Activated CD8-positive, alpha-beta T cell treated with anti-CD3 and anti-CD28 coated beads, Interleukin-2, amount 10 ng/mL, durations not matched to agents 7 days and 5 days (primary cell): ENCODE measurements around the gene NOTCH4. TPM values are rescaled to one million over a fixed set of nuclear protein-coding genes. Genes with fewer than 3 reads are reported as not detected.

Source experiments
- ATAC-seq: fragments of 150-1000 bp; cut with Tn5 transposase; one replicate; pipeline ENCODE4 v1.10.0; 2021; ENCODE audit warnings: moderate library complexity
- CTCF ChIA-PET: fragments of 350-600 bp; sonication (Branson Sonifier 250); formaldehyde crosslinking; loops from one replicate; lab custom pipeline; 2021; ENCODE audit warnings: antibody characterized with exemption; lab: Charles Lee
- POLR2A ChIA-PET: fragments of 350-600 bp; sonication (Branson Sonifier 250); formaldehyde crosslinking; loops from one replicate; lab custom pipeline; 2021; ENCODE audit warnings: antibody characterized with exemption; lab: Charles Lee
- DNase-seq: peaks from one replicate; pipeline ENCODE4 v3.0.0-alpha.2; 2020
- H3K27ac Mint-ChIP-seq: one replicate; pipeline ENCODE4 v1.8.0; 2021; ENCODE audit warnings: mild to moderate bottlenecking, mixed read lengths
- H3K27me3 Mint-ChIP-seq: one replicate; pipeline ENCODE4 v1.8.0; 2021; ENCODE audit warnings: low read depth, mixed read lengths
- H3K36me3 Mint-ChIP-seq: one replicate; pipeline ENCODE4 v1.8.0; 2021; ENCODE audit warnings: low read depth, mixed read lengths
- H3K4me1 Mint-ChIP-seq: one replicate; pipeline ENCODE4 v1.8.0; 2021; ENCODE audit warnings: low read depth, mixed read lengths
- H3K4me3 Mint-ChIP-seq: one replicate; pipeline ENCODE4 v1.8.0; 2021; ENCODE audit warnings: mild to moderate bottlenecking, mixed read lengths
- H3K9me3 Mint-ChIP-seq: one replicate; pipeline ENCODE4 v1.8.0; 2022; ENCODE audit warnings: mixed read lengths; ENCODE audit not compliant: insufficient read depth
- microRNA-seq: library from miRNA; unstranded; fragments of <30 nt; microRNA quantifications from one replicate; pipeline ENCODE4 v1.2.0, GENCODE V29; 2022
- total RNA-seq, 2 experiments: library from RNA; stranded (reverse); gene quantifications; one replicate each; pipeline ENCODE4 v1.2.3, GENCODE V29; 2021

Gene NOTCH4
- total RNA-seq, 2 experiments from 2014 or later: 0.44 to 0.55 TPM

DNA sequence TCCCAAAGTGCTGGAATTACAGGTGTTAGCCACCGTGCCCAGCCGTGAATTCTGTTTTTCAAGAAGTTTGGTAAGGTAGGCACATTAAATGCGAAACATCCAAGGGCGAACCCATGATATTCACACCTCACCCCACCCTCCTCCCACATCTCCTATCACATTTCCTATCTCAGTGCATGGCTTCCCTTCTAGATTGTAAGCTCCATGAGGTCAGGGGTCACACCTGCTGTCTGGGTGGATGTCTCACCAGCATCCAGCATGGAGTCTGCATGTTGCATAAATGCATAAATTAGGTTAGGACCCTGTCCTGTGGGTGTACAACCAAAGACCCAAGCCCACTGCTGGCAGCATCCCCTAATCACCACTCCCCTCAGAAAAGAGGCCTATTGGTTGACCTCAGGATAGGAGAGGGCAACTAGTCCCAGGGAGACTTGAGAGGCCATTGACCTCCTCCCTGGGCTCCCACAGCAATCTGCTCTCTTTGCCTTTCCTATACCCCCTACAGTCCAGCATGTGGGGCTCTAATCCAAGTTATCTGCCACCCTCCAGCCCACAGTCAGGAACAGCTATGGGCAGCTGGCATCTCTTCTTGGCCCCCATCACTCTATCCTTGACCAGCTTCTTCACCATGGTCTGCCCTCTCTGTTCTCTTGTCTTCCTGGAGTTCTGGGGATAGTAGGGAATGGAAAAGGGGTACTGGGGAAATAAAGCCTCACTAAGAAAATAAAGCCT is 76.3 kb downstream of the NOTCH4 start:
- Mint-ChIP-seq H3K27ac (no peak overlapping the region), H3K4me1 (peaks cover 31% of the 10 kb centered on the region), H3K36me3 (no peaks in the 10 kb centered on the region), H3K9me3 (no peaks in the 10 kb centered on the region), H3K27me3 (peaks cover 43% of the 10 kb centered on the region), H3K4me3 (no peak overlapping the region)
- no peak for ATAC-seq
- DNase-seq: no peak
- ChIA-PET POLR2A (interaction anchor here (0.7 to 1.2 kb wide), 3 partner anchors 19 to 69 kb away, joined by 3 read pairs; partner anchors contain the start of gene ATF6B), CTCF (interaction anchor here (0.9 to 1.8 kb wide), 2 partner anchors 10 to 48 kb away, joined by 3 to 4 read pairs; no protein-coding TSS in a partner anchor)

DNA sequence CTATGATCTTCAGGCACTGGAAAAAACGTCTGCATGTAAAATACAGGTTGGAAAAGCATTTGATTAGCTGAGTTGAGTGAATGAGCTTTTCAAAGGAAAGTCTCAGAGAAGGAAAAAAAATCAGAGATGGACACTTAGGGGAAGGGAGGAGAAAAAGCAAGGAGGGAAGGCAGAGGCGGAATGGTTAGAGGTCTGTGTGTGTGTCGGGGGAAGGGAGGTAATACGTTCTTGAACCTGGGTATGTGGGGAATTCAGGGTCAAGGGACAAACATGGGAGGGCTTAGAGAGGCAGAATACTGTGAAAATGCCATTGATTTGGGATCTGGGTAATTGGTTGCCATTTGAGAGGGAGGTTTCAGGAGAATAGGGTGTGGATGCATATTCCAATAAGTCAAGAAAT is 77.2 kb downstream of the NOTCH4 start:
- DNase-seq (no peak), ATAC-seq (no peak)
- H3K4me3 Mint-ChIP-seq: no peak overlapping the region
- CTCF ChIA-PET: no interaction called here
- H3K36me3 Mint-ChIP-seq: no peaks in the 10 kb centered on the region
- H3K9me3 Mint-ChIP-seq: no peaks in the 10 kb centered on the region
- POLR2A ChIA-PET: no interaction called here
- peaks cover 23% of the 10 kb centered on the region for H3K4me1 Mint-ChIP-seq
- H3K27me3 Mint-ChIP-seq: peaks cover 46% of the 10 kb centered on the region
- peak overlapping the region; percentile 2 for H3K27ac Mint-ChIP-seq

DNA sequence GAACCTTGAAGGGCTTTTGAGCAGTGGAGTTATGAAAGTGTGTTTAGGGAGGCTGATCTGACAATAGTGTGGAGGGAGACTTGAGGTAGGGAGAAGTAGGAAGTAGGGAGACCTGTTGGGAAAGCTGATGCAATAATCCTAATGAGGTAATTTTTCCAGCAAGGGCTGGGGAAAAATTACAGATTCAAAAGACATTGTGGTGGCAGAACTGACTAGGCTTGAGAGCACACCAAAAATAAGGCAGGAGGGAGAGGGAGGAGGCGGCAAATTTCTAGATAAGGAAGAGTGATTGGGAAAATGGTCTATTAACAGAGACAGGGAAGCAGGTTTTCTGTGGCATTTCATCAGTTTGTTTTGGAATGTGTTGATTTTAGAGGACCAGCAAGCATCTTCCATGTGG is 77.6 kb downstream of the NOTCH4 start:
- no peak overlapping the region for H3K4me3 Mint-ChIP-seq
- H3K9me3 Mint-ChIP-seq: no peaks in the 10 kb centered on the region
- ChIA-PET CTCF (interaction anchor here (1.3 kb wide), 1 partner anchor 16 kb away, joined by 3 read pairs; the partner anchor contains the start of gene FKBPL), POLR2A (no interaction called here)
- peaks cover 45% of the 10 kb centered on the region for H3K27me3 Mint-ChIP-seq
- DNase-seq: no peak
- ATAC-seq: no peak
- peaks cover 22% of the 10 kb centered on the region for H3K4me1 Mint-ChIP-seq
- no peaks in the 10 kb centered on the region for H3K36me3 Mint-ChIP-seq
- no peak overlapping the region for H3K27ac Mint-ChIP-seq

Small RNA genes lying within 50 kb of the gene (microRNA-seq; reads per million reads assigned to microRNA genes)
- gene MIR6721: 2.9 reads per million
- gene MIR6833: not detected

Other genes starting within 250 kb of the NOTCH4 start
- 1 to 10 TPM; 3.6 to 5.1 TPM for gene C4A, start 242.0 kb downstream of the NOTCH4 start, total RNA-seq
- gene C4B, start 209.3 kb downstream of the NOTCH4 start, total RNA-seq: 1 to 10 TPM; 2.9 to 3.5 TPM
- gene CYP21A2, start 185.7 kb downstream of the NOTCH4 start, total RNA-seq: not detected
- gene TNXB, start 114.7 kb downstream of the NOTCH4 start, total RNA-seq: 1 to 10 TPM; 3.4 to 4.8 TPM
- 100 to 1,000 TPM; 107 to 117 TPM for gene ATF6B, start 95.8 kb downstream of the NOTCH4 start, total RNA-seq
- gene FKBPL, start 93.8 kb downstream of the NOTCH4 start, total RNA-seq: 1 to 10 TPM; 7.0 to 8.5 TPM
- under 1 TPM; 0.37 to 0.45 TPM for gene PRRT1, start 72.1 kb downstream of the NOTCH4 start, total RNA-seq
- gene PPT2, start 69.9 kb downstream of the NOTCH4 start, total RNA-seq: 10 to 100 TPM; 15.4 to 17.1 TPM
- 10 to 100 TPM in 1 of 2 experiments, 1 to 10 TPM in 1; 9.8 to 12.2 TPM for gene EGFL8, start 59.5 kb downstream of the NOTCH4 start, total RNA-seq
- 10 to 100 TPM; 40.4 to 46.6 TPM for gene AGPAT1, start 48.0 kb downstream of the NOTCH4 start, total RNA-seq
- gene RNF5, start 45.7 kb downstream of the NOTCH4 start, total RNA-seq: 10 to 100 TPM; 40.4 to 43.3 TPM
- 10 to 100 TPM; 27.8 to 29.9 TPM for gene AGER, start 39.8 kb downstream of the NOTCH4 start, total RNA-seq
- 10 to 100 TPM; 60.5 to 68.5 TPM for gene PBX2, start 33.9 kb downstream of the NOTCH4 start, total RNA-seq
- 100 to 1,000 TPM; 216 to 223 TPM for gene GPSM3, start 31.4 kb downstream of the NOTCH4 start, total RNA-seq
- not detected for gene TSBP1, start 147.8 kb upstream of the NOTCH4 start, total RNA-seq
- gene BTNL2, start 183.1 kb upstream of the NOTCH4 start, total RNA-seq: not detected
- 10 to 100 TPM; 30.9 to 31.3 TPM for gene HLA-DRA, start 215.8 kb upstream of the NOTCH4 start, total RNA-seq